ENCODE results near the gene IGF1.

The IGF1 gene

GRCh38 chr12:102438827-102439210 lies 41.5 kb downstream of the IGF1 start:
- peaks cover 11% of the 10 kb centered on the region for H3F3A ChIP-seq (ENCODE audit: insufficient read depth, low read length)
- no peak overlapping the region for H3K9ac ChIP-seq (ENCODE audit: low read length)
- H3K36me3 ChIP-seq (replicated peaks; ENCODE audit: insufficient read depth, low read length), result no peaks in the 10 kb centered on the region
- H2AFZ ChIP-seq (ENCODE audit: low read length), result no peak overlapping the region
- H4K20me1 ChIP-seq (ENCODE audit: insufficient read depth, low read length), result no peaks in the 10 kb centered on the region
- DNase-seq, result no peak
- H3K9me2 ChIP-seq (replicated peaks; ENCODE audit: insufficient read depth, low read length), result no peaks in the 10 kb centered on the region
- H3K9me3 ChIP-seq (replicated peaks; ENCODE audit: insufficient read depth, low read length), result no peaks in the 10 kb centered on the region
- peaks cover 25% of the 10 kb centered on the region for H3K4me1 ChIP-seq (ENCODE audit: low read length)
- H3K79me2 ChIP-seq (ENCODE audit: low read length), result peaks cover 6% of the 10 kb centered on the region; the same call in 1 of the 2 replicates
- no peak overlapping the region for H3K4me2 ChIP-seq (ENCODE audit: low read depth, low read length)
- no peak overlapping the region for H3K27ac ChIP-seq (ENCODE audit: low read length)
- TF ChIP-seq EZH2phosphoT487 (IDR thresholded peaks at IDR 0.05; ENCODE audit: low read length) (no peak), CTCF (IDR thresholded peaks at IDR 0.05; ENCODE audit: low read length) (no peak), EZH2 (optimal IDR thresholded peaks at IDR 0.05; ENCODE audit: low read depth, low read length) (no peak)
- H3K27me3 ChIP-seq (replicated peaks; ENCODE audit: insufficient read depth, low read length), result no peaks in the 10 kb centered on the region
- no peak overlapping the region for H3K4me3 ChIP-seq (ENCODE audit: low read length)

GRCh38 chr12:102438047-102438826 lies 42.1 kb downstream of the IGF1 start:
- Histone ChIP-seq H3K9me3 (replicated peaks; ENCODE audit: insufficient read depth, low read length) (no peaks in the 10 kb centered on the region), H3K9me2 (replicated peaks; ENCODE audit: insufficient read depth, low read length) (no peaks in the 10 kb centered on the region), H3K4me1 (ENCODE audit: low read length) (peaks cover 31% of the 10 kb centered on the region), H4K20me1 (ENCODE audit: insufficient read depth, low read length) (no peaks in the 10 kb centered on the region), H3K4me2 (ENCODE audit: low read depth, low read length) (no peak overlapping the region), H3K27ac (ENCODE audit: low read length) (no peak overlapping the region), H3K36me3 (replicated peaks; ENCODE audit: insufficient read depth, low read length) (no peaks in the 10 kb centered on the region), H2AFZ (ENCODE audit: low read length) (no peak overlapping the region), H3K9ac (ENCODE audit: low read length) (no peak overlapping the region), H3K4me3 (ENCODE audit: low read length) (no peak overlapping the region), H3K79me2 (ENCODE audit: low read length) (peaks cover 4% of the 10 kb centered on the region; the same call in 1 of the 2 replicates), H3K27me3 (replicated peaks; ENCODE audit: insufficient read depth, low read length) (no peaks in the 10 kb centered on the region), H3F3A (ENCODE audit: insufficient read depth, low read length) (peaks cover 11% of the 10 kb centered on the region)
- no peak for DNase-seq
- no peak for TF ChIP-seq EZH2 (optimal IDR thresholded peaks at IDR 0.05; ENCODE audit: low read depth, low read length)
- no peak for TF ChIP-seq EZH2phosphoT487 (IDR thresholded peaks at IDR 0.05; ENCODE audit: low read length)
- TF ChIP-seq CTCF (IDR thresholded peaks at IDR 0.05; ENCODE audit: low read length), result no peak

GRCh38 chr12:102437511-102437910 lies 42.9 kb downstream of the IGF1 start:
- Histone ChIP-seq H3K4me1 (ENCODE audit: low read length) (peaks cover 34% of the 10 kb centered on the region), H3K4me3 (ENCODE audit: low read length) (no peak overlapping the region), H3K9ac (ENCODE audit: low read length) (no peak overlapping the region), H3K4me2 (ENCODE audit: low read depth, low read length) (peak overlapping the region; percentile 46; the same call in 1 of the 2 replicates), H3F3A (ENCODE audit: insufficient read depth, low read length) (peaks cover 11% of the 10 kb centered on the region), H3K79me2 (ENCODE audit: low read length) (peaks cover 3% of the 10 kb centered on the region; the same call in 1 of the 2 replicates), H3K9me2 (replicated peaks; ENCODE audit: insufficient read depth, low read length) (no peaks in the 10 kb centered on the region), H4K20me1 (ENCODE audit: insufficient read depth, low read length) (no peaks in the 10 kb centered on the region), H3K9me3 (replicated peaks; ENCODE audit: insufficient read depth, low read length) (no peaks in the 10 kb centered on the region), H3K27me3 (replicated peaks; ENCODE audit: insufficient read depth, low read length) (no peaks in the 10 kb centered on the region), H3K27ac (ENCODE audit: low read length) (no peak overlapping the region), H3K36me3 (replicated peaks; ENCODE audit: insufficient read depth, low read length) (no peaks in the 10 kb centered on the region), H2AFZ (ENCODE audit: low read length) (no peak overlapping the region)
- DNase-seq, result no peak
- TF ChIP-seq CTCF (IDR thresholded peaks at IDR 0.05; ENCODE audit: low read length), result no peak
- TF ChIP-seq EZH2phosphoT487 (IDR thresholded peaks at IDR 0.05; ENCODE audit: low read length), result no peak
- no peak for TF ChIP-seq EZH2 (optimal IDR thresholded peaks at IDR 0.05; ENCODE audit: low read depth, low read length)

All from MM.1S (cell line).